Activated CD4-positive, alpha-beta T cell treated with anti-CD3 and anti-CD28 coated beads, Interleukin-2, amount 50 U/mL, for 48 hours (primary cell): Measurements from ENCODE around the gene IFITM5.
"Not testable (repeated sequence)": the region's sequence is repeated elsewhere in the genome, so short reads cannot be mapped to it uniquely, and the experiment has no call there.

Experiments used
- DNase-seq, 2 experiments: peaks; one replicate each; pipeline ENCODE4 v3.0.0-alpha.2; 2020

The IFITM5 gene

GRCh38 chr11:327581-327923 lies 28.2 kb upstream of the IFITM5 start:
- no peak for DNase-seq

- peak; percentile 74 to 81 for DNase-seq
These were observed 27.7 kb upstream of the IFITM5 start for GRCh38 chr11:326842-327580.

GRCh38 chr11:326592-326841 lies 27.2 kb upstream of the IFITM5 start:
- no peak for DNase-seq

GRCh38 chr11:325796-326591 lies 26.7 kb upstream of the IFITM5 start:
- no peak for DNase-seq

- DNase-seq: not testable (repeated sequence)
These were observed 25.5 kb upstream of the IFITM5 start for GRCh38 chr11:324593-325517.

- DNase-seq: no peak
These were observed 24.8 kb upstream of the IFITM5 start for GRCh38 chr11:324156-324555.

- DNase-seq: not testable (repeated sequence)
These were observed 20.6 kb upstream of the IFITM5 start for GRCh38 chr11:319888-320273.

GRCh38 chr11:319121-319887 lies 20.0 kb upstream of the IFITM5 start:
- not testable (repeated sequence) for DNase-seq

GRCh38 chr11:318405-319120 lies 19.2 kb upstream of the IFITM5 start:
- not testable (repeated sequence) for DNase-seq

- DNase-seq: not testable (repeated sequence)
These were observed 18.5 kb upstream of the IFITM5 start for GRCh38 chr11:317668-318404.

GRCh38 chr11:316891-317301 lies 17.6 kb upstream of the IFITM5 start:
- DNase-seq: no peak

- peak; percentile 34 to 43 for DNase-seq
These were observed 16.8 kb upstream of the IFITM5 start for GRCh38 chr11:316031-316701.

GRCh38 chr11:315516-315994 lies 16.2 kb upstream of the IFITM5 start:
- DNase-seq: peak in 1 of 2 experiments; percentile 40

GRCh38 chr11:315051-315481 lies 15.7 kb upstream of the IFITM5 start:
- peak; percentile 33 to 44 for DNase-seq

GRCh38 chr11:314554-314875 lies 15.2 kb upstream of the IFITM5 start:
- DNase-seq: peak in 1 of 2 experiments; percentile 41

- peak; percentile 56 to 65 for DNase-seq
These were observed 14.6 kb upstream of the IFITM5 start, which contains the start of gene IFITM1 for GRCh38 chr11:313787-314553. Gene IFITM1, plus strand, starts transcription at chr11:314040. Its CDS starts 131 bp downstream, at chr11:314171.

- peak in 1 of 2 experiments; percentile 40 for DNase-seq
These were observed 14.0 kb upstream of the IFITM5 start for GRCh38 chr11:313304-313786.

GRCh38 chr11:312092-312816 lies 12.9 kb upstream of the IFITM5 start:
- peak in 1 of 2 experiments; percentile 59 for DNase-seq
